Left cardiac atrium (tissue), 4 donors: ENCODE results near the gene LRBA. TPM values are rescaled to one million over a fixed set of nuclear protein-coding genes. Genes with fewer than 3 reads are reported as not detected.
A peak's percentile ranks its signal among the peaks of the same experiment; 100 is the strongest.
"Not testable (repeated sequence)": the region's sequence is repeated elsewhere in the genome, so short reads cannot be mapped to it uniquely, and the experiment has no call there.

Source experiments
- ATAC-seq, 2 donors: fragments of 200-7000 bp; cut with Tn5 transposase; one replicate each; pipeline ENCODE4 v1.9.1; 2020; ENCODE audit warnings: mild to moderate bottlenecking in 2 of 2, moderate library complexity in 2 of 2
- DNase-seq: peaks from one replicate; pipeline ENCODE4 v3.0.0-alpha.2; 2020
- intact Hi-C, 2 donors: fragments of 100-400 bp; cut with DNase I; formaldehyde crosslinking; loops; one replicate each; pipeline versions ENCODE4 v1.14.1 to v1.15.1; 2022 to 2023
- total RNA-seq, 2 donors: library from RNA; stranded (reverse); fragmentation: NEBNext Ultra II Directional; extraction: Animal tissue kit (Norgen Biotek cat#: 25700); gene quantifications; one replicate each; pipeline ENCODE4 v1.2.1, GENCODE V29; 2021
- donor health status: DM: no; HTN: yes; CAD: no.
- donor health status: DM: no; HTN: yes; CAD: no; lungs with severe emphysema.
- donor health status: DM: yes; HTN: yes; CAD: no.
- donor health status: Dilated cardiomyopathy.

Gene LRBA
- total RNA-seq, 2 donors from 2014 or later: 20.0 to 25.7 TPM

GRCh38 chr4:150570862-150571261 lies 444.2 kb downstream of the LRBA start:
- DNase-seq: no peak
- no peak for ATAC-seq
- intact Hi-C loops: no loop called here

- intact Hi-C loops: no loop called here
- no peak for DNase-seq
- ATAC-seq: no peak
Observed at GRCh38 chr4:150569998-150570535, 445.0 kb downstream of the LRBA start.

GRCh38 chr4:150569384-150569987 lies 445.6 kb downstream of the LRBA start:
- no peak for ATAC-seq
- no peak for DNase-seq
- intact Hi-C loops: no loop called here

GRCh38 chr4:150567070-150567469 lies 448.0 kb downstream of the LRBA start:
- no peak for DNase-seq
- no peak for ATAC-seq
- intact Hi-C loops: no loop called here

GRCh38 chr4:150564967-150565366 lies 450.1 kb downstream of the LRBA start:
- intact Hi-C loops, ATAC-seq, DNase-seq: not testable (repeated sequence)

GRCh38 chr4:150562751-150563150 lies 452.3 kb downstream of the LRBA start:
- no peak for ATAC-seq

GRCh38 chr4:150562250-150562649 lies 452.8 kb downstream of the LRBA start:
- intact Hi-C loops: no loop called here
- ATAC-seq: no peak
- DNase-seq: no peak

More at GRCh38 chr4:150562751-150563150, 452.3 kb downstream of the LRBA start:
- intact Hi-C loops: no loop called here
- no peak for DNase-seq

GRCh38 chr4:150561143-150561737 lies 453.8 kb downstream of the LRBA start:
- no peak for DNase-seq
- no peak for ATAC-seq
- intact Hi-C loops: no loop called here

GRCh38 chr4:150557811-150558210 lies 457.3 kb downstream of the LRBA start:
- intact Hi-C loops, ATAC-seq, DNase-seq: not testable (repeated sequence)

- intact Hi-C loops: no loop called here
- ATAC-seq (no peak), DNase-seq (no peak)
Observed at GRCh38 chr4:150547154-150547838, 467.8 kb downstream of the LRBA start.

GRCh38 chr4:150546286-150546685 lies 468.8 kb downstream of the LRBA start:
- ATAC-seq: no peak
- intact Hi-C loops: no loop called here
- no peak for DNase-seq

GRCh38 chr4:150543042-150543441 lies 472.0 kb downstream of the LRBA start:
- ATAC-seq (no peak), DNase-seq (no peak)
- intact Hi-C loops: no loop called here

GRCh38 chr4:150541681-150542080 lies 473.4 kb downstream of the LRBA start:
- ATAC-seq (no peak), DNase-seq (no peak)
- intact Hi-C loops: no loop called here

- ATAC-seq: no peak
- intact Hi-C loops: no loop called here
Observed at GRCh38 chr4:150540959-150541360, 474.1 kb downstream of the LRBA start.

GRCh38 chr4:150540536-150540935 lies 474.5 kb downstream of the LRBA start:
- ATAC-seq (no peak), DNase-seq (no peak)
- intact Hi-C loops: no loop called here

More at GRCh38 chr4:150540959-150541360, 474.1 kb downstream of the LRBA start:
- no peak for DNase-seq

GRCh38 chr4:150537911-150538310 lies 477.2 kb downstream of the LRBA start:
- DNase-seq, ATAC-seq, intact Hi-C loops: not testable (repeated sequence)

- DNase-seq (no peak), ATAC-seq (no peak)
- intact Hi-C loops: no loop called here
Observed at GRCh38 chr4:150534818-150535217, 480.3 kb downstream of the LRBA start.

- ATAC-seq: no peak
- intact Hi-C loops: no loop called here
- DNase-seq: no peak
Observed at GRCh38 chr4:150533673-150534072, 481.4 kb downstream of the LRBA start.

- no peak for ATAC-seq
- intact Hi-C loops: no loop called here
- DNase-seq: no peak
Observed at GRCh38 chr4:150525321-150525868, 489.7 kb downstream of the LRBA start.

GRCh38 chr4:150518559-150518958 lies 496.5 kb downstream of the LRBA start:
- DNase-seq (no peak), ATAC-seq (peak in 1 of 2 donors; percentile 56)
- intact Hi-C loops: no loop called here
